Prostate gland (tissue), 2 donors: ENCODE data around the gene DENND2A.

Source experiments
- POLR2A ChIP-seq: fragments of 450-650 bp; IDR thresholded peaks from one replicate; pipeline ENCODE4 v1.6.1; 2016; ENCODE audit warnings: antibody characterized with exemption, mild to moderate bottlenecking
- TF ChIP-seq, protein P1 (sequence below), 4 experiments: fragments of 200-600 bp in 2 of 4; fragments of 450-650 bp in 2 of 4; sonication (generic) in 2 of 4; IDR thresholded peaks; 1 replicate in 3 of 4; 2 replicates in 1 of 4; pipeline ENCODE4 v1.5.1; 2016 to 2019; ENCODE audit warnings: antibody characterized with exemption in 4 of 4, mild to moderate bottlenecking in 2 of 4, moderate library complexity in 2 of 4

DNA sequence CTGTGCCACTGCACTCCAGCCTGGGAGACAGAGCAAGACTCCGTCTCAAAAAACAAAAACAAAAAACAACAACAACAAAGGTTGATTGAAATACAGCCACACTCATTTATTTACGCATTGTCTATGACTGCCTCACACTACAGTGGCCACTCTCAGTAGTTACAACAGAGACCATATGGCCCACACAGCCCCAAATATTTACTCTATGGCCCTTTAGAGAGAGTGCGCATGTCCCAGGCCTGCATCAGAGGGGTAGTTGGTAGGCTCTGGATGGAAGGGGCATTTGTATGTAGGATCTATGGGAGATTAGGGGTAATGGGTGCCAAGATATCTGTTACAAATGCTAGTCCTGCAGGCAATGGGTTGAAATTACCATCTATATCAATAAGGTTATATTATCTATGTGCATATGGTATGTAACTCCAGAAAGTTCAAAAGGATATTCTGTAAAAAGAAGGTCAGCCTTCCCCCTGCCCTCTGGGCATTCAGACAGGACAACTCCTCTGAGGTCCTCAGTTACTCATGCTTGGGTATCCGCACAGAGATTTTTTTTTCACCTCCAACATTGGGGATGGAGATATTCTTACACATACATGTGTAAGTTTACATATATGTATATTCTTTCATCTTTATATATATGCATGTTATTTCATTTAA lies 56.3 kb downstream of the DENND2A start:
- TF ChIP-seq, protein P1, sequence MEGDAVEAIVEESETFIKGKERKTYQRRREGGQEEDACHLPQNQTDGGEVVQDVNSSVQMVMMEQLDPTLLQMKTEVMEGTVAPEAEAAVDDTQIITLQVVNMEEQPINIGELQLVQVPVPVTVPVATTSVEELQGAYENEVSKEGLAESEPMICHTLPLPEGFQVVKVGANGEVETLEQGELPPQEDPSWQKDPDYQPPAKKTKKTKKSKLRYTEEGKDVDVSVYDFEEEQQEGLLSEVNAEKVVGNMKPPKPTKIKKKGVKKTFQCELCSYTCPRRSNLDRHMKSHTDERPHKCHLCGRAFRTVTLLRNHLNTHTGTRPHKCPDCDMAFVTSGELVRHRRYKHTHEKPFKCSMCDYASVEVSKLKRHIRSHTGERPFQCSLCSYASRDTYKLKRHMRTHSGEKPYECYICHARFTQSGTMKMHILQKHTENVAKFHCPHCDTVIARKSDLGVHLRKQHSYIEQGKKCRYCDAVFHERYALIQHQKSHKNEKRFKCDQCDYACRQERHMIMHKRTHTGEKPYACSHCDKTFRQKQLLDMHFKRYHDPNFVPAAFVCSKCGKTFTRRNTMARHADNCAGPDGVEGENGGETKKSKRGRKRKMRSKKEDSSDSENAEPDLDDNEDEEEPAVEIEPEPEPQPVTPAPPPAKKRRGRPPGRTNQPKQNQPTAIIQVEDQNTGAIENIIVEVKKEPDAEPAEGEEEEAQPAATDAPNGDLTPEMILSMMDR (IDR thresholded peaks at IDR 0.05): no peak
- no peak for TF ChIP-seq POLR2A
